DMS 273 (cell line): ENCODE data around the gene CYP2S1.
"Not testable (repeated sequence)": the region's sequence is repeated elsewhere in the genome, so short reads cannot be mapped to it uniquely, and the experiment has no call there.

Experiments used
- DNase-seq: peaks from one replicate; lab custom pipeline; 2025; ENCODE audit not compliant: unreplicated experiment; lab: John Stamatoyannopoulos, UW

The CYP2S1 gene, protein sequence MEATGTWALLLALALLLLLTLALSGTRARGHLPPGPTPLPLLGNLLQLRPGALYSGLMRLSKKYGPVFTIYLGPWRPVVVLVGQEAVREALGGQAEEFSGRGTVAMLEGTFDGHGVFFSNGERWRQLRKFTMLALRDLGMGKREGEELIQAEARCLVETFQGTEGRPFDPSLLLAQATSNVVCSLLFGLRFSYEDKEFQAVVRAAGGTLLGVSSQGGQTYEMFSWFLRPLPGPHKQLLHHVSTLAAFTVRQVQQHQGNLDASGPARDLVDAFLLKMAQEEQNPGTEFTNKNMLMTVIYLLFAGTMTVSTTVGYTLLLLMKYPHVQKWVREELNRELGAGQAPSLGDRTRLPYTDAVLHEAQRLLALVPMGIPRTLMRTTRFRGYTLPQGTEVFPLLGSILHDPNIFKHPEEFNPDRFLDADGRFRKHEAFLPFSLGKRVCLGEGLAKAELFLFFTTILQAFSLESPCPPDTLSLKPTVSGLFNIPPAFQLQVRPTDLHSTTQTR

DNA sequence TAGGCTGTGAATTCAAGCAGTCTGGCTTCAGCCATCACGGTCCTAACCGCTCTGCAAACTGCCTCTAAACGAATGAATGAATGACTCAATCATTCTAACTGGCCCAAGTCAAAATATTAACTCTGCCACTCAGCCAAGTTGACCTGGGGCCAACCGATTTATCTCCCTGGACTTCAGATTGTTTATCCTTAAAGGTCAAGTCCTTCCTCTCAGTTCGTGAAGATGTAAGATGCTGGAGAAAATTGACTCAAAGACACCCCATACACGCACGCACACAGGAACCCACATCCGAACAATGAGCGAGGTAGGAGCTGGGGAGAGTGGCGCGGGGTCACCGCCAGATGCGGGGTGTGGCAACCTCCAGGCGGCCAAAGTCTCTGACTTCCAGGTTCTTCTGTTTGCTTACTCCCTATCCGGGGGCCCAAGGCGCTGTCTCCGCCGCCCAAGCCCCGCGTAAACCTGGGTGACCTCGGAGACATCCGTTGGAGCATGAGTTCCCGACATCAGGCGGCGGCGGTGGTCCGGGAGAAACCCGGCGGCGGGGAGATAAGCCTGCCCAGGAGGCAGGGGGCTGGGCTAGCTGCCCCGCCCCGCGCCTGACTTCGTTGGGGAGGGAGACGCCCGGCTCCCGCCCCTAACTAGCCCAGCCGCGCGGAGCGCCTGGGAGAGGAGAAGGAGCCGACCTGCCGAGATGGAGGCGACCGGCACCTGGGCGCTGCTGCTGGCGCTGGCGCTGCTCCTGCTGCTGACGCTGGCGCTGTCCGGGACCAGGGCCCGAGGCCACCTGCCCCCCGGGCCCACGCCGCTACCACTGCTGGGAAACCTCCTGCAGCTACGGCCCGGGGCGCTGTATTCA is at the start of gene CYP2S1:
TSS of gene CYP2S1 (plus strand) at position 646 of the 856 bp plus-strand sequence. CDS start at position 692, 46 bp downstream.
- no peak for DNase-seq

DNA sequence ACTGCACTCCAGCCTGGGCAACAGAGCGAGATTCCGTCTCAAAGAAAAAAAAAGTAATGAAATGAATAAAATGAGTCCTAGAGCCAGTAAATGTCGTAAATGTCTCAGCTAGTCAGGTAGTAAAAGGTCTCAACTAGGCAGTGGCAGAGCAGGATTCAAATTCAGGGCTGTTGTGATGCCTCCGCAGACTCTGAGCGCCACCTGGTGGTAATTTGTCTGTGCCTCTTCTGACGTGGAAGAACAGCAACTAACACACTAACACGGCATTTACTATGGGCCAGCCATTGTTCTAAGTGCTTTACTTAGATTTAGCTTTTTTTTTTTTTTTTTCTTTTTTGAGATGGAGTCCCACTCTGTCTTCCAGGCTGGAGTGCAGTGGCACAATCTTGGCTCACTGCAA is 48.6 kb upstream of the CYP2S1 start:
- DNase-seq, result peak; percentile 83

DNA sequence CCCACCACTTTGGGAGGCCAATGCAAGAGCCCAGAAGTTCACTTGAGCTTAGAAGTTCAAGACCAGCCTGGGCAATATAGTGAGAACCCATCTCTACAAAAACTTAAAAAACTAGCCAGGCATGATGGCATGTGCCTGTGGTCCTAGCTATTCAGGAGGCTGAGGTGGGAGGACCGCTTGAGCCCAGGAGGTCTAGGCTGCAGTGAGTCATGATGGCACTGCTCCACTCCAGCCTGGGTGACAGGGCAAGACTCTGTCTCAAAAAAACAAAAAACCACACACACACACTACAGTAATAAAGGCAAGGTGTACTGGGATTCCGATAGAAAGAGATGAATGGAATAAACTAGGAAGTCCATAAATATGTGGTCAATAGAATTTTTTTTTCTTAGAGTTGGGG is 43.2 kb upstream of the CYP2S1 start:
- no peak for DNase-seq

DNA sequence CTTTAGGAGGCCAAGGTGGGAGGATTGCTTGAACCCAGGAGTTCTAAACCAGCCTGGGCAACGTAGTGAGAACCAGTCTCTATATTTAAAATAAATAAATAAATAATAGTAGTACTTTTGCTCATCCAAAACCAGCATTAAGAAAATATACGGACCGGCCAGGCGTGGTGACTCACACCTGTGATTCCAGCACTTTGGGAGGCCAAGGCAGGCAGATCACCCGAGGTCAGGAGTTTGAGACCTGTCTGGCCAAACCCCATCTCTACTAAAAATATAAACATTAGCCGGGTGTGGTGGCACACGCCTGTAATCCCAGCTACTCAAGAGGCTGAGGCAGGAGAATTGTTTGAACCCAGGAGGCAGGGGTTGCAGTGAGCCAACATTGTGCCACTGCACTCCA is 42.0 kb upstream of the CYP2S1 start:
- DNase-seq, result not testable (repeated sequence)

DNA sequence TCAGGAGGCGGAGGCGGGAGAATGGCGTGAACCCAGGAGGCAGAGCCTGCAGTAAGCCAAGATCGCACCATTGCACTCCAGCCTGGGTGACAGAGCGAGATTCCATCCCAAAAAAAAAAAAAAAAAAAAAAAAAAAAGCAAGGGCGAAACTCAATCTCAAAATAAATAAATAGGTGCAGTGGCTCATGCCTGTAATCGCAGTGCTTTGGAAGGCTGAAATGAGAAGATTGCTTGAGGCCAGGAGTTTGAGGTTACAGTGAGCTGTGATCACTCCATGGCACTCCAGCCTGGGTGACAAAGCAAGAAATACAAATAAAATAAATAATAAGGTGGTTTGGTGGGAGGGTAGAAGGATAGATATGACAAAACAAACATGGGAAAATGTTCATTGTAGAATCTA is 39.0 kb upstream of the CYP2S1 start:
- no peak for DNase-seq

DNA sequence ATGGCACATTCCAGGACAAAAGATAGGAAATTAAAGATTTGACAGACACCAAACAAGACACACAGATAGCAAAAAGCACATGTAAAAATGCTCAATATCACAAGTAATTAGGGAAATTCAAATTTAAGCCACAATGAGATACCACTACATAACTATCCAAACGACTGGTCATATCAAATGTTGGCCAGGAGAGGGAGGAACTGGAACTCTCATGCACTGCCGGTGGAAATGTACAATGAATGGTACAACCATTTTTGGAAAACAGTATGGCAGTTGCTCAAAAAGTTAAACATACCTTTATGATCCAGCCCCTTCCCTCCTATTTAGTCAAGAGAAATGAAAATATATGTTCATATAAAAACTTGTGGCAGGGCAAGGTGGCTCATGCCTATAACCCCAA is 36.8 kb upstream of the CYP2S1 start:
- DNase-seq, result no peak

DNA sequence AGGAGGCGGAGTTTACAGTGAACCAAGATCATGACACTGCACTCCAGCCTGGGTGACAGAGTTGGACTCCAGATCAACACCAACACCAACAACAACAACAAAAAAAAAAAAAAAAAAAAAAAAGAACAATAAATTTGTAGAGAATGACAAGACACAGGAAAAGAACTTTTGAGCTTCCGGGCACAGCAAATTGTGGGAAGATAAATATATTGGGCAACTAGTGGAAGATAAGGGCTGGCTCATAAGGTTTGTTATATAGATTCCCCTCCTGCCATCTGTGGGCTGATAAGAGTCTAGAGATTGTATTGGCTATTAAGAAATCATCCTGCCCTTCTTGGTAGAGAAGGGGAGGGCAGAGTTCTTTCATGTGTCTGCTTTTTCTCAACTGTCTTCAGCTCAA is 33.1 kb upstream of the CYP2S1 start:
- no peak for DNase-seq

DNA sequence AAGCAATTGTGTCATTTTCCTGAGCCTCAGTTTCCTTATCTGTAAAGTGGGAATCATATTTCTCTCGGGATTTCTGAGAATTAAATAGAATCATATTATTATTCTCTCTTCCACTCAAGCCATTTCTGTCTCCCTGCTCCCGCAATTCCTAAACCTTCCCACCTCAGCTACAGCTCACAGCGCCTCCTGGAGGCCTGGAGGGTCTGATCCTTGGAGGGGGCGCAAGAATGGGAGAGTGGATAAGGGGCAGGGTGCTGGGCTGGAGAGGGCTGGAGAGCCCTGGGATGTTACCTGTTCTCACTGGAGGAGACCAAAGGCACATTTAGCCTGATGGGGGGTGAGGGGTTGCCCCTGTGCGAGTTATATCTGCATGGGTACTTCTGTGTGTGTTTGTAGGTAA is 31.1 kb upstream of the CYP2S1 start:
- peak; percentile 33 for DNase-seq

DNA sequence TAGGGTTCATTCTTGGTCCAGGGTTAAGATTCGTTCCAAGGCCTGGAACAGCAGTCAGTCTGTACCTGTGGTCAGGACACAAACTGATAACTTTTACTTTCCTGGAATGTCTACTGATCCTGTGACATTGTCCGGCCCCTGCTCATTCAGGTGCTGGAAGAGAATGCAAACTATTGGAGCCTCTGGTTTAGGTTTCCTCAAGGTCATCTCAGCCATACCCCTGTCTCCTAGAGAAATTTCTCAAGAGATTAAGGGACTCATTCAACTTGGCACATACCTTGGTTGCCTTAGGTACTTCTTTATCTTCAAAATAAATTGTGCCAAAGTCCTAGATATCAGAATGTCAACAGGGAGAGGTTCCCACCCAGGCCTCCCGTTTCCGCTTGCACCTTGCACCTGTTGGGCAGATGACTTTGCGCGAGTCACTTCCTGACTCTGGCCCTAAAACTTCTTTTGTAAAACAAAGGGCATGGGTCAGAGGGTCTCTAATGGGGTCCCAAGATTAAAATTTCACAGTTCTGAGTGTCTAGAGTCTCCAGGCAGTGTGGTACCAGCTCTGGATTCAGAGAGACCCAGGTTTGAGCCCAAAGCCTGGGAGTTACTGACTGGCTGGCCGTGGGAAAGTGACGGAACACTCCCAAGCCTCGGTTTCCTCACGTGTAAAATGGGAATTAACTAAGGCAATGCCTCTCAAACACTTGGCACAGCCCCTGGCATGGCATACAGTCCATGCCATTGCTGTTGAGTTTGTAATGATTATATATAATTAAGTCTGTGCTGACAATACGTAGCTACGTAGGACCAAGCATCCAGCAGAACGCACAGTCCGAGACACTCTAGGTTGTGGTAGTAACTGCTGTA is 25.8 kb upstream of the CYP2S1 start:
- DNase-seq, result no peak

DNA sequence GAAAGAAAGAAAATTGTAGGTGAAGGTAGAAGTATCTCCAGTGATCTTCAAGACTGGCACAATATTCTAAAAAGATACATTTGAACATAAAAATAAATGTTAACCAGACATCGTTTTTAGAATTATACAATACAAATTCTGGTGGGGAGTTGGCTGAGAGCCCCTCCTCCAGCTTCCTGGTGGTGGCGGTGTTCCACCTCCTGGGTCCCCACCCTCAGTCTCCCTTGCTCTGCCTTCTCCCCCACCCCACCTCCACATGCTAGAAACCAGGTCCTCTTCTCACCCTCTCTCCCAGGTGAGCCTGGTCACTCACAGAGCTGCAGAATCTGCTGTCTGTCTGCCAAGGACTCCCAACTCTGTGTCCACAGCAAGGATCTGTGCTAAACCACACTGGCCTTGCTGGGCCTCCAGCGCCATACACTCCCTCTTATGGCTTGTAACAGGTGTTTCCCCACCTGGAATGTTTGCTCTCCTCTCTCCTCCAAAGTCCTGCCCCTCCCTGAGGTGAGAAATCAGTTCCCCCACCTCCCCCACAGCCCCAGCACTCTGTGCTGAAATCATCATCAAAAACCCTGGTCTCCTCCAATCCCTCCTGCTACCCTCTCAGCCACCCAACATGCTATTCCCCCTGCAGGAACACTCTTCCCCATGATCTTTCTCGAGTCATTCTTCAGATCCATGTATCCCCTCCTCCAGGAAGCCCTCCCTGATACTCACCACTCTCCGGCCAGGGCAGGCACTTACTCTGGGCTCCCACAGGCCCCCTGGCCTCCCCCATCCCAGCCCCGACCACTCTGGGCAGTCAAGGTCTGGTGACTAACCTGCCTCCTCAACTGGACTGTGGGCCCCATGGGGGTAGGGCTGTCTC is 20.5 kb upstream of the CYP2S1 start:
- no peak for DNase-seq

DNA sequence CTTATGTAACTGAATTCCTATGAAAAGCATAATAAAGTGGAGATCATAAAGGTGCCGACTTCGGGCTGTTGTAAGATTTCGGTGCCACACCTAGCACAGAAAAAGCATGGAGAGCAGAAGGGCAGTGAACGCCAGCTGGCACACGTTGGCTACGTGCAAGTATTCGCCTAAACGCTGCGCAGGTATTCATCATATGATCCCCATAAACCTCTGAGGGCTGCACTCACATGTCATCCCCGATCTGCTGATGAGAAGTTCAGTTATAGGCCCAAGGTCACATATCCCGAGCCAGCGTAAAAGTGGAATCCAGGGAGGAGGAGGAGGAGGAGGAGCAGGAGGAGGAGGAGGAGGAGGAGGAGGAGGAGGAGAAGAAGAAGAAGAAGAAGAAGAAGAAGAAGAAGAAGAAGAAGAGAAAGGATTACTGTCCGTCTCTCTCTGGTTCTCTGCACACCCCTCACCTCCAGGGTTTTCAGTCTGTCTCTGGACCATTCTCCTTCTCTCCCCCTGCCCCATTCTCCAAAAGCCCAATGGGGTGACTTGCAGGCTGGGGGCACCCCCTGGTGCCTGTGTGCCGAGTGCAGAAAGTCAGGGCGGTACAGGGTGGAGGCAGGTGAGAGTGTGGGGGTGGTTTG is 18.6 kb upstream of the CYP2S1 start:
- no peak for DNase-seq

DNA sequence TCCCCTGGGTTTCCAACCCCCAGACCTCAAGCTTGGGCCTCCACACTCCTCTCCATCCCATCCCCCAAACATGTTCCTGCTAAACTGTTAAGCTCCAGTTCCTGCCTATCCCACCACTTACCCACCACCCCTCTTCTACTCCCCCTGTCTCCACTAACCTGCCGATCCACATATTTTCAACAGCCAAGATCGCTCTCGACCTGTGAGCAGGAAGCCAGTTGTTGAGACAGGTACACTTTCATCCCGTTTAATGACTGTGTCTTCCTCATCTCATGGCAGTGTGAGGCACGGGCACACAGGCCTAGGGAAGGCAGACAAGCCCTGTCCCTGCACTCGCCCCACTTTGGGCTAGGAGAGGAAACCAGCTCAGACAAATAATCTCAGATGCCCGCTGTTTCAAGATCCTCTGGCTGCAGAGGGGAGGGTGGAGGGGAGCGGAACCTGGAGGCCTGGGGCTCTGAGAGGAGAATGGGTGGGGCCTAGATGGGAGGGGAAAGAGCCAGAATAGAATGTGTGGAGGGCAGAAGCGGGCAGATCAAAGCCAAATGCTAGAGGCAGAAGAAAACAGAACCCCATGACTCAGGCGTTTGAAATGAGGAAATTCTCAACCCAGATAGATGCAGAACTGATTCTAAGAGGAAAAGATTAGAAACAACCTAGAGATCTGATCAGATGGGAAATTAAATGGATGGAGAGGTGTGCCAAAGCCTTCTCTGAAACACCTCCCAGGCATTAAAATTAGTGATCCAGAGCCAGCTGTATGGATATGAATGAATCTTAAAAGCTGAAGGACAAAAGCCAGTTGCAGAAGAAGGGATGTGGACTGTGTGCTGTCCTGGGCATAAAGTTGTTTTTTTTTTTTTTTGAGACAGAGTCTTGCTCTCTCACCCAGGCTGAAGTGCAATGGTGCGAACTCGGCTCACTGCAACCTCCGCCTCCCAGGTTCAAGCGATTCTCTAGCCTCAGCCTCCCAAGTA is 16.9 kb upstream of the CYP2S1 start:
- no peak for DNase-seq

DNA sequence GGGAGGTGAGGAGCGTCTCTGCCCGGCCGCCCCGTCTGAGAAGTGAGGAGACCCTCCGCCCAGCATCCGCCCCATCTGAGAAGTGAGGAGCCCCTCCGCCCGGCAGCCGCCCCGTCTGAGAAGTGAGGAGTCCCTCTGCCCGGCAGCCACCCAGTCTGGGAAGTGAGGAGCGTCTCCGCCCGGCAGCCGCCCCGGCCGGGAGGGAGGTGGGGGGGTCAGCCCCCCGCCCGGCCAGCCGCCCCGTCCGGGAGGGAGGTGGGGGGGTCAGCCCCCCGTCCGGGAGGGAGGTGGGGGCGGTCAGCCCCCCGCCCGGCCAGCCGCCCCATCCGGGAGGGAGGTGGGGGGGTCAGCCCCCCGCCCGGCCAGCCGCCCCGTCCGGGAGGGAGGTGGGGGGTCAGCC is 12.8 kb upstream of the CYP2S1 start:
- not testable (repeated sequence) for DNase-seq

DNA sequence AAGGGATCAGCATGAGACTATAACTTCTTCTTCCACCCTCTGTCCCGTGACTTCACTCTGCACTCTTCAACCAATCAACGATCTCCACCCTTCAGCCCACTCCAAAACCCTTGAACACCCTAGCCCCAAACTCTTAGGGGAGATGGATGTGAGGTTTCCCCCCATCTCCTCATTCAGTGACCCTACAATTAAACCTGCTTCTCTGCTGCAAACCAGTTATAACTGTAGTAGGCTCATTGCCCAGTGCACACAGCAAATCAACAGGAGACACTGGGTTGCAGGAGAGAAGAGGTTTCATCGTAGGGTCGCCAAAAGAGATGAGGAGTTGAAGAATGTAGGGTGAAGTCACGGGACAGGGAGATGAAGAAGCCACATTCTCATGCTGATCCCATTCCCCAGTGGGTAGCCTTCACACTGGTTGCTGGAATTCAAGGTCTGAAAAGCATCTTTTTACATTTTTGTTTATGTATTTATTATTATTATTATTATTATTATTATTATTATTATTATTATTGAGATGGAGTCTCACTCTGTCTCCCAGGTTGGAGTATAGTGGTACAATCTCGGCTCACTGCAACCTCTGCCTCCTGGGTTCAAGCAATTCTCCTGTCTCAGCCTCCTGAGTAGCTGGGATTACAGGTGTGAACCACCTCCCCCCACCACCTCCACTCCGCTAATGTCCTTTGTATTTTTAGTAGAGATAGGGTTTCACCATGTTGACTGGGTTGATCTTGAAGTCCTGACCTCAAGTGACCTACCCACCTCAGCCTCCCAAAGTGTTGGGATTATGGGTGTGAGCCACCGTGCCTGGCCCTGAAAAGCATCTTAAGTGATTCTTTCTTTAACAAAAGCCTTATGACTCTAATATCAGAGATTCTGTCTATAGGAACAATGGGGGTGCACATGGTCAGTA is 5.8 kb upstream of the CYP2S1 start:
- DNase-seq, result no peak

DNA sequence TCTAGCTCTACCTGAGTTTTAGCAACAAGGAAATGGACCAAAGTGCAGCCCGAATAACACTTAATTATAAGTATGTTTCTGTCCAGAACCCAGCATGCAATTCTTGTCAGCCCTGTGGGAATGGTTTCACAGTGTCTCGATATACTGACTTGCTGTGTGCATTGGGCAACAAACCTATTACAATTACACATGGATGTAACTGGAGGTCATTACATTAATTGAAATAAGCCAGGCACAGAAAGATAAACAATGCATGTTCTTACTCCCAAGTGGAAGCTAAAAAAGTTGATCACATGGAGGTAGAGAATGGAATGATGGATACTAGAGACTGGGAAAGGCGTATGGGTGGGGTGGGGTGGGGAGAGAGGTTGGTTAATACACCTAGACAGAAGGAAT is 5.1 kb upstream of the CYP2S1 start:
- DNase-seq, result no peak

DNA sequence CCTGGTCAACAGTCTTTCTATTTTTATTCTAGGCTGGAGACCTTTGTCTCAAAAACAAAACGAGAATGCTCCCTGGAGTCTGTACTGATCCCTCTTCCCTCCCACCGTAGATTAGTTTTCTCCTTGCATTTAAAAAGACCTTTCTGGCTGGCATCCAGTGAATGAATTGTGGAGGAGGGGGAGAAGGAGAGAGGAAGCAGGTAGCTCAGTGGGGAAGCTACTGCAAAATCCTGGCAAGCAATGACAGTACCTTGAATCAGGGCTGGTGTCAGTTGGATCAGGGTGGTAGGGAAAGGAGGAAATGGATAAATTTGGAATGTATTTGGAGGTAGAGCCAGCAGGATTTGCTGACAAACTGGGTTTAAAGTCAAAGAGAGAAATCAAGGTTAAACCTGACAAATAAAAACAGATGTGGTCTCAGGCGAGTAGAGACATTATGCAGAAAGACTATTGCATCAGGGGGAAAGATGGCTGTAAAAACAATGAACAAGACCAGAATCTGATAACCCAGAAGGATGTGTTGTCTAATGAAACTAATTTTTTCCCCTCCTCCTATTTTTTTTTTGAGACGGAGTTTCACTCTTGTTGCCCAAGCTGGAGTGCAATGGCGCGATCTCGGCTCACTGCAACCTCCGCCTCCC is 3.5 kb upstream of the CYP2S1 start:
- no peak for DNase-seq
